NCI-H345 treated with DMSO at 0.1 percent for 48 hours (cell line): ENCODE measurements around the gene FOSL2.

Source experiments
- DNase-seq: peaks from one replicate; lab custom pipeline; 2025; ENCODE audit not compliant: unreplicated experiment; lab: John Stamatoyannopoulos, UW

The FOSL2 gene

DNA sequence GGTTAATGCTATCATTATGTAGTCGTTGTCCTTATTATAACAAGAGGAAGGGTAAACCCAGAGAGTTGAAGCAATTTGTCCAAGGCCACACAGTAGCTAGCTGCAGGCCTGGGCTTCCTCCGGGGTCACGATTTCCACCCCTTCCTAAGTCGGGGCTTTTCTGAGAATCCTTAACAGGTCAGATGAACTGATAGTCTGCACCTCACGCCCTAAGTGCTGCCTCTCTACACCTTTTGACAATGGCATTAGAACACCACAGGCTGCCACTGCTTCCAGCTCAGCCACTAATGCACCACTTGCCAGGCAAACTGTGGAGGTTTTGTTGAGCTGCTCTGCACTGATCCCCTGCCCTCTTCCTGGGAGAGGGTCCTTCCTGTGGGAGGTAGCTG is 37.7 kb downstream of the FOSL2 start:
- DNase-seq: no peak

DNA sequence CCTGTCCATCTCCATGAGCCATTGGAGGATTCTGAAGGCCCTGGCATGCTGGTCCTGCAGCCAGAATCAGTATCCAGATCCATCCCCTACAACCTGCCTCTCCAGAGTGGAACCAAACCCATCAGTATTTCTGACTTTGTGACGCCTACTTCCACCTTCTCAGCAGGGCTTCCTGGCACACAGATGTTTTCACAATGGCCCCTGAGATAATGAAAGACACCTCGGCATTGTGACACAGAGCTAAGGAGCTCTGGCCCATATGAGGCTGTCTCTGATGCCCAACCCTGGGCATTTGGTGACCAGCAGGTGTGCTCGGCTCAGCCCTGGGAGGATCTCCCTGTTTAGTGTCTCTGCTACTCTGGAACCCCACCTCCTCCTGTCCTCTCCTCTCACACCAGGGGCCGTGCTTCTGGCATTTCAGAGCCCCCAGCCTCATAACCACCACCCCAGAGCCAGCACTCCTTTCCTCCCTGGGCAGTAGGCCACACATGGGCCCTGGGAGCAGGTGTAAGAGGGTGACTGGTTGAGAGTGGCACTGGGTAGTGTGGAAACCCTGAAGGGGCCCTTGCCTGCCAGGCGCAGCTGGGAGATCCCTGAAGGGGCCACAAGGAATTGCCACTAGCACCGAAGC is 38.2 kb downstream of the FOSL2 start:
- no peak for DNase-seq

- no peak for DNase-seq
These were observed 39.1 kb downstream of the FOSL2 start for GRCh38 chr2:28431741-28432140.

DNA sequence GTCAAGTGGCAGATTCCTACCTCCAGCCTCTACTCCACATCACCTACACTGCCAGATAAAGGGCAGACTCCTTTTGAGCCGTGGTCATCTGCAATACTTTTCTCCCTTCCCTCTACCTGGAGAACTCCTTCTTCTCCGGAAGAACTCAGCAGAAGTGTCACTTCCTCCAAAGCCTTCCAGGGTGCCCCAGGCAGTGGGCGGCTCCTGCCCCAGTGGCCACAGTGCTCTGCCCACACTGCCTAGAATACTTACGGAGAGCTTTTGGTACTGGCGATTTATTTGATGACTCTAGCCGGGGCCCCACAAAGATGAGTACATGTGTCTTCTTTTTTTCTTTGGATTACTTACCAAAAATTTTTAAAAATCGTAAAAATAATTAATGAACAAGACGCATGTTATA is 39.7 kb downstream of the FOSL2 start:
- no peak for DNase-seq

DNA sequence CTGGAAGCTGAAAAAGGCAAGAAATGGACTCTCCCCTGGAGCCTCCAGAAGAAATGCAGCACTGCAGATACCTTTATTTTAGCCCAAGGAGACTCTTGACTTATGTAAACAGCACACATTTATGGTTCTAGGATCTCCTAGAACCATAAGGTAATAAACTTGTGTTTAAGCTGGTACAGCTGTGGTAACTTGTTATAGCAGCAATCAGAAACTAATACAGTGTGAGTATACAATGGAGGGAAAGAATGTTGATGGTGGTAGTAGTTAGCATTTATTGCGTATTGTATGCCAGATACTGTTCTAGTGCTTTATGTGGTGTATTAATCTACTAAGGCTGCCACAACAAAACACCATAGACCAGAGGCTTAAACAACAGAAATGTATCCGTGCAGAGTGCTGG is 40.6 kb downstream of the FOSL2 start:
- DNase-seq: no peak

DNA sequence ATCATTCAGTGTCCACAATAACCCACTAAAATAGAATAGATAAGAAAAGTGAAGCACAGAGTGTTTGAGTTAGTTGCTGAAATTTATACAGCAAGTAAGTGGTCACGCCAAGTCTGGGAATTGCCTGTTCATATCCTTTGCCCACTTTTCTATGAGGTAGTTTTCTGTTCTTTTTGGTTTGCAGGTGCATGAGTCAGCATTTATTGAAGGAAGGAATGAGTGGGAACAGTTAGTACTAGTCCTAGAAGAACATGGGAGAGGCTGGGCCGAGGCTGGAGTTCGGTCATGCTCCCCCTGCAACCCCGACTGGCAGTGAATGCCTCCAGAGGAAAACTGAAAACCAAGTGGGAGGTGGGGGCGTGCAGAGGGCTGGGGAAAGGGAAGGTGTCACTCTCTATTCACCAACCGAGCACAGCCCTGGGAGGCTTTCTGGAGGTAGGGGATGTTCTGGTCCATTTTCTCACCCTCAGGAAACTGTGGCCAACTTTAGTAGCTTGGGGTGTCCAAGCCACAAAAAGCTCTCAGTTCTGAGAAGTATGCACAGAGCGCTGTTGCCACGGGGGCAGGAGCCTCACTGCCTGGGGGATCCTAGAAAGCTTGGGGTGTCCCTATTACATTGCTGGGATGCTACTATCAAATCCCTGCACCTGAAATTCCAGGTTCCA is 41.4 kb downstream of the FOSL2 start:
- DNase-seq: no peak

- DNase-seq: no peak
These were observed 41.9 kb downstream of the FOSL2 start for GRCh38 chr2:28434600-28434989.

DNA sequence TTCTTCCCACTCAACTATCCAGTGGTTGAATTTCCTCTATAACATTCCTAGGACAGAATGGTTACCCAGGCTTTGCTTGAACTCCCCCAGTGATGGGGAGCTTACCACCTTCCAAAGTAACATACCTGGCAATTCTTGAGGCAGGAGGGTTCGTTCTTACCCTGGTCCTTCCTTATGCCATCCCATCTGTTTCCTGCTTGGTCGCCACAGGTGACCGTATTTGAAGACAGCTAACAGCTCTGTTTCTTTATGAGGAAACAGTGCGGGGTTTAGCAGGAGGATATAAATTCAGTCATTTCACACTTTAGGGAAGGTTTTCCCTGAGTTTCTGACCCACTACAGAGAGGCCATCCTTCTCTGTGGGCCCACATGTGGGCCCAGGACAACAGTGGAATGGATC is 42.6 kb downstream of the FOSL2 start:
- DNase-seq: no peak

DNA sequence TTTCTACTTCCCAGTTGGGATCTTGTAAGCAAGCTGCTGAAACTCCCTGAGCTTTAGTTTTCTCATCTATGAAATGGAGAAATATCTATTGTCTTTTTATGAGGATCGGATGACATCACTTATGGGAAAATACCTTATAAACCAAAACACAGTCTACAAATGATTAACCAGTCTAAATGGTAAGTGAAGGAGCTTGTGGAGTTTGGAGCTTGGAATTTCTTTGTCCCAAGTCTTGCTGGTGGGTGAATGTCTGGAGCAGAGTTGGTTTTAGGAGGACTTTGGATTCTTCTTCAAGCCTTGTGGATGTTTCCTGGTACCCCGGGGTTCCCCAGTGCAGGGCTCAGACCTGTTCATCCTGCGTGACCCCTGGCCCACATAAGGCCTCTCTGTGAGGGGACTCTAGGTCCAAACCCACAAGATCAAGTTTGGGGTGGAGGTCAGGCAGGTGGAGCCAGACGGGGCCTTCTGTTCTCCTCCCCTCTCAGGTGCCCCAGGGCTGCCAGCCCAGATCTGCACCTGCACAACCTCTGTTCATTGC is 43.2 kb downstream of the FOSL2 start:
- DNase-seq: no peak

DNA sequence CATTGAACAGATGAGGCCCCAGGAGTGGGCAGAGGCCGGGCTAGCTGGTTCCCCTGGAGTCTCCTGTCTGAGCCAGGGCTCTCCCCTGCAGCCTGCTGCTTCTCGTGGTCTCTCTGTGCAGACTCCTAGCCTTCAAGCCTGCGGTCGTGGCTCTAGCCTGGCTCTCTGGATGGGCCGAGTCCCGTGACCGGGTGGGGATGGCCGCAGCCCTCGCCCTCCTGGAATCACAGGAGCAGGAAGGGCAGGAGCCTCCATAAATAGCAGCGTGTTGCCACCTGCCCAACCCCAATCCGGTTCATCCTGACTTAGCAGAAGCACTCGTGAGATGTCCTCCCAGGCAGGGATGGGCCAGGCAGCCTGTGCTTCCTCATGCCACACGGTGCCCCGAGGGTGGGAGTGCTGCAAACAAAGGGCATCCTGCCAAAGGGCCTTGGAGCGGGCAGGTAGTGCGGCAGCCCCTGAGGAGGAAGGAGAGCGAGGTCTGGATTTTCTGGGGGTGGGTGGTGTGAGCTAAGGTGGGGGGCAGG is 43.9 kb downstream of the FOSL2 start:
- DNase-seq: no peak

DNA sequence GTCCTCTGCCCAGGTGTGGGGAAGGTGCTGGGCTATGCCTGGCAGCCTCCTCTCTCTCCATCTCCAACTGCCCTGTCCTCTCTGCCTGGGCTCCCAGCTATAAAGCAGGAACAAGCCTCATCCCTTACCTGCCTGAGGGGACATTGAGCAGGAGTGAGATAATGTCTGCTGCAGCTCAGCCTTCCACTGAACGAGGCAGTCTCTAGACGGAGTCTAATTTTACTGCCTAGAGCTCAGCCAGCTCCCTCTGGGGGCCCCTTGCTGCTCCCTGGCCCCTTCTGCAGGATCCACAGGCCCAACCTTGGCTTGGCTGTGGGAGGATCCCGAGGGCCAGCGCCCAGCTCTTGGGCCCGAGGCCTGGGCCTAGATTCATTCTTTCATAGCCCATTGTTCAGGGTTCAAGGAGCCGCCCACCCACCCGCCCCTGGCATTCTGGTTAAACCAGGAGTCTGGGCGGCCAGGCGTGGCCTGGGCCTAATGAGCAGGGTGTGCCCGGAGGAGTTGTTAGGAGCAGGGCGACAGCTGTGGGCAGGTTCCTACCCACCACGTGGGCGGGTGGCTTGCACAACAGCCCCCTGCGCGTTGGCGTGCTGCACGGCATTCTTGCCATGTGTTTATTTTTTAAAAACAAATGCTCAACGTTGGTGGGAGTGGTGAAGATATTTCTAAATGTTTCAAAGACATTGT is 44.6 kb downstream of the FOSL2 start:
- DNase-seq: no peak

DNA sequence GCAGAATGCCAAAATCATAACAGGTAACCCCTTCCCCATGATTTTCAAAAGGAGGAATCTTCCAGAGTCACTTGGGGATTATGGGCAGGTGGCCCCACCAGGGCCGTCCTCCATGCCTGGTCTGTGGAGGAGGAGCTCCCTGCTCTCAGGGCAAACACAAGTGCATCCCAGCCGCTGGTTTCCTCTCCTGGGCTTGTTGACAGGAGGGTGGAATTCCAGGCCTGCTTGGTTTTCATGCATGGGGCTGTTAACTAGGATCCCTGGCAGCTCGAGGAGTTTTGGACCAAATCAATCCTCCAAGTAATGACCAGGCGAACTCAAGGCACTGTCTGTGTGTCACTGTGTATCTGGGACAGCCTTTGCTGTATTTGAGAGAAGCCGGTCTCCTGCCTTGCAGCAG is 45.3 kb downstream of the FOSL2 start:
- DNase-seq: no peak

DNA sequence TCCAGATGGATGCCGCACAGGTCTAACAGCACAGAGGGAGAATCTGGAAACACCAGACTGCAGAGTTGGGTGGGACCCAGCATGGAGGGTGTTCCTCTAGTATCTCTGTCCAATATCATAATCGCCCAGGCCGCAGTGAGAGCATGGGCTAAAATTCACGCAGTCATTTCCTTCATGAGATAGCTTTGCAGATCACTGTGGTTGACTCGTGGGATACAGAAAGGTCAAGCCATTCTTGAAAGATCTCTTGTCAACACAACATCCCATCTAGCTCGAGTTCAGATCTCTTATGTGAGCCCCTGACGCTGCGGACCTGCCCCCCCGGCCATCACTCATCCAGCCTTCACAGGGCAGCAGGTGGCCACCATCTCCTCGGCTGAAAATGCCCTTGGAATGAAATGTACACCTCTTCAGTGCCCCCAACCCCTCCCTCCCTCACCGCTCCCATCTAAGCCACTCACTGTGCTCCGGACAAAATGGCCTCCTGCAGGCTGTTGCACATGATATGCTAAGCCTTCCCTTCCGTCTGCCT is 45.9 kb downstream of the FOSL2 start:
- DNase-seq: no peak

DNA sequence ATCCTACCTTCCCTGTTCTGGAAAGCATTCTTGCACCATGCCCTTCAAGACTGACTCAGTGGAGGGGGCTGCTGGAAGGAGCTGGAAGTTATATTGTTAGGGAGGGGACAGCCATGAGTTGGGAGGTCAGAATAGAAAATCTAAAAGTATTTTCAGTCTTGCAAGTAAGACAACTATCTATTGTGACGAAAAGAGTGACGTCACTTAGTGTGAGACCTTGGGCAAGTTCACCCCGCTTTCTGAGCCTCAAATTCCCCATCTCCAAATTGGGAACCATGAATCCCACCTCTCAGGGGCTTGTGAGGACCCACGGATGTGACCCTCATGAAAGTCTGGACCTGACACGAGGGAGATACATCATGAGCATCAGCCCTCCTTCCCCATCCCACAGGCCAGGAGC is 46.5 kb downstream of the FOSL2 start:
- no peak for DNase-seq

- DNase-seq: no peak
These were observed 47.1 kb downstream of the FOSL2 start for GRCh38 chr2:28439763-28440162.

DNA sequence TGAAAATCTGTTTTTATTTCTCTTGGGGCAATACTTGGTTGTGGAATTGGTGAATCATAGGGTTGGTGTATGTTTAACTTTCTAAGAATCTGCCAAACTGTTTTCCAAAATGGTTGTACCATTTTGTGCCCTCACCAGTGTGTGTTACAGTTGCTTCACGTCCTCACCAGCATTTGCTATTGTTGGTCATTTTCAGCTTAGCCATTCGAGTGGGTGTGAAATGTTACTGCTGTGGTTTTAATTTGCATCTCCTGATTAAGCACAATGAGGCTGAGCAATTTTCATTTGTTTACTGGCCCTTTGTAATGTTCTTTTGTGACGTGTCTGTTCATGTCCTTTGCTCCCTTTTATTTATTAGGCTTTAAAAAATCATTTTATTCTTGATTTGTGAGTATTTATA is 49.7 kb downstream of the FOSL2 start:
- DNase-seq: no peak

GRCh38 chr2:28444956-28445355 is 52.3 kb downstream of the FOSL2 start:
- DNase-seq: no peak

DNA sequence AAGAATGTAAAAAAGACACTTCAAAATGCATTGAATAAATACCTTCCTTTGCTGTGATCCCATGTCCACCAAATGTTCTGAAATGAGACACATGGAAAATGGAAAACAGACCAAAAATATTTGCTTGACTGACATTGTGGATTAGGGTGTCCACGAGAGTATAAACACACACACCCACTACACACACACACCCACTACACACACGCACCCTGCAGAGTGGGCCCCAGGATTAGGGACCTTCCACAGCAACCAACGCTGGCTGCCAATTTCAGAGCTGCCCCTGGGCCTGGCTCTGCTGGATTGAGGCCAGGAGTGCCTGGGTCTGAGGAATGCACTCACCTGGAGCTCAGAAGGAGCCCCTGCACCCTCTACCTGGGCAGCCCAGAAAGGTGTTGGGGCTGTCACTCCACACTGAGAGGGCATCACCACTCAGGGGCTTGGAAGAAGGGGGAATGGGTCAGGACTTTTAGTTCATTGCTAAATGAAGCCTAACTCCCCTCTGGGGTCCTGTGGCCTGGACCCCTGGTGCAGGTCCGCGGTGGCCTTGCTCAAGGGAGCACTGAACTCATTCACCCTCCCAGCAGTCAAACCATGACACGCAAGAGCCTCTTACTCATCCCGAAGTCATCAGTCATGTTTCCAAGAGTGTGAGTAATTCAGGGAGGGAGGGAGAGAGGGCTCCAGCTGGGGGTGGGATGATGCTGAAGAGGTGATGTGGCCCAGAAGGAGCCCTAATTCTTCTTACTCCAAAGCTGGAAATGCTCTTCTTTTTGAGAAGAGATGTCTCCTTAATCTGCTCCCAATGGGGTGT is 53.0 kb downstream of the FOSL2 start:
- DNase-seq: no peak

DNA sequence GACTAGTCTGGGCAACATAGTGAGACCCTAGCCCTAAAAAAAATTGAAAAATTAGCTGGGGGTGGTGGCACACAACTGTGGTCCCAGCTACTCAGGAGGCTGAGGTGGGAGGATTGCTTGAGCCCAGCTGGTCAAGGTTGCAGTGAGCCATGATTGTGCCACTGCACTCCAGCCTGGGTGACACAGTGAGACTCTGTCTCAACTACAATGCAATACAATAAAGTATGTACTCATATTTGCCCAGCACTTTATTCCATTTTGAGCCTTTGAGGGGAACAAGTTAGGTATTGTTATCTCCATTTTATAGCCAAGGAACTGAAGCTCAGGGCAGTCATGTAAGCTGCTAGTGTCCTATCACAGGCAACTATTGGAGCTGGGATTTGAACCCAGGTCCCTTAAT is 53.9 kb downstream of the FOSL2 start:
- DNase-seq: no peak

- DNase-seq: no peak
These were observed 54.4 kb downstream of the FOSL2 start for GRCh38 chr2:28447086-28447485.
